SK-N-SH (cell line): Measurements from ENCODE around the gene FBLN7. TPM values are rescaled to one million over a fixed set of nuclear protein-coding genes. Genes with fewer than 3 reads are reported as not detected.

ENCODE experiments used
- CTCF ChIA-PET: fragments of 300-600, 350-600 bp; formaldehyde crosslinking; extraction: SDS; loops from one replicate; lab custom pipeline; 2021; lab: Yijun Ruan, JAX
- POLR2A ChIA-PET: fragments of 350-600 bp; sonication (Branson Sonifier 250); formaldehyde crosslinking; extraction: SDS; loops from one replicate; lab custom pipeline; 2020; ENCODE audit warnings: antibody characterized with exemption, inconsistent platforms; lab: Yijun Ruan, JAX
- DNase-seq: peaks from one replicate; pipeline ENCODE4 v3.0.0; 2012
- H2AFZ ChIP-seq: fragments of 200-600 bp; sonication (generic); 2 replicates; pipeline ENCODE4 v1.8.1; 2016; ENCODE audit warnings: antibody characterized with exemption, mild to moderate bottlenecking, low read depth
- H3F3A ChIP-seq: fragments of 200-600 bp; sonication (generic); replicated peaks from 2 replicates; pipeline ENCODE3; 2016; ENCODE audit warnings: antibody characterized with exemption, mild to moderate bottlenecking; ENCODE audit not compliant: insufficient read depth
- H3K27ac ChIP-seq, 2 experiments: fragments of 200-500 bp in 1 of 2; fragments of 200-600 bp in 1 of 2; sonication (Bioruptor generic) in 1 of 2; sonication (generic), shearing (Covaris generic) in 1 of 2; 2 replicates each; pipeline versions ENCODE4 v1.5.1 to v1.6.1; 2014 to 2016; ENCODE audit warnings: low read depth in 2 of 2, inconsistent platforms in 1 of 2, low read length in 1 of 2, mild to moderate bottlenecking in 1 of 2, mixed read lengths in 1 of 2
- H3K27me3 ChIP-seq: fragments of 200-600 bp; sonication (generic), shearing (Covaris generic); 2 replicates; pipeline ENCODE4 v1.6.1; 2016; ENCODE audit warnings: mixed run types; ENCODE audit not compliant: insufficient read depth
- H3K36me3 ChIP-seq, 2 experiments: fragments of 200-500 bp in 1 of 2; fragments of 200-600 bp in 1 of 2; sonication (Bioruptor generic) in 1 of 2; sonication (generic) in 1 of 2; replicated peaks in 1 of 2; 2 replicates each; pipeline versions ENCODE3 to v1.5.1; 2014 to 2016; ENCODE audit warnings: low read length in 1 of 2, mild to moderate bottlenecking in 1 of 2; ENCODE audit not compliant: insufficient read depth in 2 of 2, control insufficient read depth in 1 of 2
- H3K4me1 ChIP-seq, 2 experiments: fragments of 200-500 bp in 1 of 2; fragments of 200-600 bp in 1 of 2; sonication (Bioruptor generic) in 1 of 2; sonication (generic), shearing (Covaris generic) in 1 of 2; 2 replicates each; pipeline versions ENCODE4 v1.5.1 to v1.6.1; 2014 to 2016; ENCODE audit warnings: low read depth in 1 of 2, low read length in 1 of 2, mixed run types in 1 of 2; ENCODE audit not compliant: insufficient read depth in 2 of 2, control insufficient read depth in 1 of 2
- H3K4me2 ChIP-seq: fragments of 200-600 bp; sonication (generic), shearing (Covaris generic); 2 replicates; pipeline ENCODE4 v1.6.1; 2017; ENCODE audit warnings: mixed run types
- H3K4me3 ChIP-seq, 2 experiments: fragments of 200-500 bp in 1 of 2; fragments of 200-600 bp in 1 of 2; sonication (Bioruptor generic) in 1 of 2; sonication (generic), shearing (Covaris generic) in 1 of 2; 2 replicates each; pipeline versions ENCODE4 v1.5.1 to v1.8.1; 2014 to 2016; ENCODE audit warnings: low read depth in 2 of 2, inconsistent platforms in 1 of 2, low read length in 1 of 2, mild to moderate bottlenecking in 1 of 2, mixed read lengths in 1 of 2, moderate library complexity in 1 of 2
- H3K79me2 ChIP-seq: fragments of 200-600 bp; sonication (generic); 2 replicates; pipeline ENCODE4 v1.8.1; 2017; ENCODE audit warnings: mild to moderate bottlenecking; ENCODE audit not compliant: insufficient read depth
- H3K9ac ChIP-seq: fragments of 200-600 bp; sonication (generic); 2 replicates; pipeline ENCODE4 v1.6.1; 2017; ENCODE audit warnings: mixed run types
- H3K9me2 ChIP-seq: fragments of 200-600 bp; sonication (generic); 2 replicates; pipeline ENCODE4 v1.6.1; 2017; ENCODE audit warnings: mixed run types
- H3K9me3 ChIP-seq: fragments of 200-600 bp; sonication (generic); 2 replicates; pipeline ENCODE4 v1.6.1; 2017; ENCODE audit warnings: mixed run types, mild to moderate bottlenecking, moderate library complexity
- H4K20me1 ChIP-seq: fragments of 200-600 bp; sonication (generic); 2 replicates; pipeline ENCODE4 v1.6.1; 2017; ENCODE audit warnings: mild to moderate bottlenecking, mixed run types; ENCODE audit not compliant: insufficient read depth
- CTCF ChIP-seq: fragments of 200-600 bp; sonication (generic); IDR thresholded peaks from 2 replicates; pipeline ENCODE4 v1.6.1; 2017; ENCODE audit warnings: antibody characterized with exemption, mild to moderate bottlenecking, moderate library complexity
- EP300 ChIP-seq, 2 experiments: IDR thresholded peaks; 2 replicates each; pipeline versions ENCODE4 v1.4.0 to v1.6.1; 2012; ENCODE audit warnings: borderline replicate concordance in 1 of 2, low read depth in 1 of 2, low read length in 1 of 2
- FOXM1 ChIP-seq: IDR thresholded peaks from 2 replicates; pipeline ENCODE4 v1.4.0; 2012; ENCODE audit warnings: low read depth, mild to moderate bottlenecking
- MAX ChIP-seq: IDR thresholded peaks from 2 replicates; pipeline ENCODE4 v1.4.0; 2012; ENCODE audit warnings: low read depth
- MXI1 ChIP-seq: IDR thresholded peaks from 2 replicates; pipeline ENCODE4 v1.6.1; 2012; ENCODE audit warnings: mild to moderate bottlenecking, low read depth, low read length, improper control_type of control experiment
- REST ChIP-seq: IDR thresholded peaks from 2 replicates; pipeline ENCODE4 v1.6.1; 2012; ENCODE audit warnings: mild to moderate bottlenecking, low read depth, low read length, moderate library complexity
- SMC3 ChIP-seq: IDR thresholded peaks from 2 replicates; pipeline ENCODE4 v1.6.1; 2012; ENCODE audit warnings: low read depth, low read length, improper control_type of control experiment
- TCF12 ChIP-seq: IDR thresholded peaks from 2 replicates; pipeline ENCODE4 v1.4.0; 2012
- TEAD4 ChIP-seq: IDR thresholded peaks from 2 replicates; pipeline ENCODE4 v1.4.0; 2012; ENCODE audit warnings: mild to moderate bottlenecking, borderline replicate concordance; ENCODE audit not compliant: insufficient read depth
- WGBS: methylation state at CpG from one replicate; pipeline ENCODE4 v1.1.6; 2017; ENCODE audit warnings: low lambda C conversion rate; 5-methylcytosine and 5-hydroxymethylcytosine counted together
- polyA plus RNA-seq, 3 experiments: library from polyadenylated mRNA; depleted of rRNA; stranded (reverse); fragments of >200 nt; gene quantifications; 2 replicates each; pipeline ENCODE4 v1.2.3, GENCODE V29; 2012

FBLN7 gene
- polyA plus RNA-seq, 1 of the 3 experiments (the other 2 are of a cell fraction), result 4.4 TPM

- no peak overlapping the region for H3K4me2 ChIP-seq
- H4K20me1 ChIP-seq, result no peaks in the 10 kb centered on the region
- no peak overlapping the region for H3K9ac ChIP-seq
- H3K4me1 ChIP-seq, result peaks cover 0 to 2% of the 10 kb centered on the region in 2 experiments; a peak in 1 of 4 replicates
- peak; percentile 39; the same call in 1 of the 2 replicates for TF ChIP-seq TCF12
- no peak for TF ChIP-seq MXI1
- TF ChIP-seq SMC3, result no peak
- ChIA-PET CTCF (interaction anchor here (0.7 kb wide), 1 partner anchor 61 kb away, joined by 4 read pairs; no protein-coding TSS in a partner anchor), POLR2A (no interaction called here)
- no peak for DNase-seq
- H3K9me2 ChIP-seq, result no peaks in the 10 kb centered on the region
- no peaks in the 10 kb centered on the region for H3K27me3 ChIP-seq
- H3K4me3 ChIP-seq, result no peak overlapping the region
- no peaks in the 10 kb centered on the region for H3F3A ChIP-seq
- no peaks in the 10 kb centered on the region for H3K36me3 ChIP-seq
- no peak overlapping the region for H2AFZ ChIP-seq
- no peak overlapping the region for H3K27ac ChIP-seq
- no peaks in the 10 kb centered on the region for H3K79me2 ChIP-seq
- peaks cover 5% of the 10 kb centered on the region; the same call in 1 of the 2 replicates for H3K9me3 ChIP-seq
Observed at GRCh38 chr2:112198780-112199179, 60.6 kb downstream of the FBLN7 start.

- Histone ChIP-seq H3K4me3 (no peak overlapping the region), H3F3A (no peaks in the 10 kb centered on the region), H3K4me2 (no peak overlapping the region), H4K20me1 (no peaks in the 10 kb centered on the region), H3K27me3 (no peaks in the 10 kb centered on the region), H3K4me1 (peaks cover 0 to 2% of the 10 kb centered on the region in 2 experiments; a peak in 1 of 4 replicates), H3K79me2 (no peaks in the 10 kb centered on the region), H3K27ac (no peak overlapping the region), H3K9me2 (no peaks in the 10 kb centered on the region), H2AFZ (no peak overlapping the region), H3K36me3 (no peaks in the 10 kb centered on the region), H3K9ac (no peak overlapping the region), H3K9me3 (peaks cover 9% of the 10 kb centered on the region; the same call in 1 of the 2 replicates)
- ChIA-PET POLR2A (no interaction called here), CTCF (no interaction called here)
- WGBS, result 86% methylated on average over 3 of the region's 3 CpGs
- no peak for DNase-seq
- TF ChIP-seq TEAD4 (no peak), REST (no peak), FOXM1 (no peak), CTCF (no peak), MAX (no peak), EP300 (IDR thresholded peaks at IDR 0.05; ENCODE audit: borderline replicate concordance in 1 of 2, low read depth in 1 of 2, low read length in 1 of 2) (no peak)
Observed at GRCh38 chr2:112199188-112199587, 61.0 kb downstream of the FBLN7 start.
